ENCODE results near the gene PTDSS2.
"Not testable (repeated sequence)": the region's sequence is repeated elsewhere in the genome, so short reads cannot be mapped to it uniquely, and the experiment has no call there.

Gene PTDSS2

DNA sequence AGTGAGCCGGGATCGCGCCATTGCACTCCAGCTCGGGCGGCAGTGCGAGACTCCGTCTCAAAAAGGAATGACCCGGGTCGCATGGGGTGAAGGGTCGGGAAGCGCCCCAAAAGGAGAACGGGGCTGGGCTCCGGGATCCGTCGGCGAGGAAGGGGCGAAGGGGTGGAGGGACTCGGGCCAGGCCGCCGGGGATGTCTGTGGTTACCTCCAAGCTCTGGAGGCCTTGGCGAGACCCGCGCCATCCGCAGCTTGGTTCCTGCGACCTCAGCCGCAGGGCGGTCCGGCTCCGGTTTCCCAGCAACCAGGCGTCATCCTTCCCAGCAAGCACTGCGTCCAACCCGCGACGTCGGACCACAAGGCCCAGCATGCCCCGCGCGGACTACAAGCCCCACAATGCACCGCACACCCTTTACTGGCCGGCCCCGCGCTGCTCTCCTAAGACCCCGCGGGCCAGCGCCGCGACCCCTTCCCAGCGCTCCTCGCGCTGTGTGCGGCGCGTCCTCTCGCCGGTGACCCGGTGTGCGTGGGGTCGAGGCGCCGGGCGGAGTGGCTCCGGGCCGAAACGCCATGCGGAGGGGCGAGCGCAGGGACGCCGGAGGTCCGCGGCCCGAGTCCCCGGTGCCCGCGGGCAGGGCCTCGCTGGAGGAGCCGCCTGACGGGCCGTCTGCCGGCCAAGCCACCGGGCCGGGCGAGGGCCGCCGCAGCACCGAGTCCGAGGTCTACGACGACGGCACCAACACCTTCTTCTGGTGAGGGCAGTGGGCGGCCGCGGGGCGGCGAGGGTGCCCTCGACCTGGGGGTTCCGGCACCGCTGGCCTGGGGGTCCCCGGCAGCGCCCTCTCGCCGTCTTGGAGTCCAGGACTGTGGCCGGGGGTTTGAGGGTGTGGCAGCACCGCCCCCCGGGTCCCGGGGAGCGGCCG is at the start of gene PTDSS2:
Gene PTDSS2, plus strand, starts transcription at position 391 of the 920 bp plus-strand sequence. Its CDS starts 177 bp downstream, at position 568.
- Histone ChIP-seq H3K9ac (ENCODE audit: low read length) (peak within 1 kb of the TSS; percentile 72), H3K9me3 (ENCODE audit: control insufficient read depth, low read length) (no peaks in the 10 kb centered on the region), H3K36me3 (ENCODE audit: control insufficient read depth, insufficient read depth, low read length) (no peaks in the 10 kb centered on the region), H3K4me3 (ENCODE audit: low read length) (peak within 1 kb of the TSS; percentile 67), H3K4me1 (ENCODE audit: control insufficient read depth, insufficient read depth, low read length) (peaks cover 35% of the 10 kb centered on the region), H3K27me3 (ENCODE audit: control insufficient read depth, insufficient read depth, low read length) (no peaks in the 10 kb centered on the region)

DNA sequence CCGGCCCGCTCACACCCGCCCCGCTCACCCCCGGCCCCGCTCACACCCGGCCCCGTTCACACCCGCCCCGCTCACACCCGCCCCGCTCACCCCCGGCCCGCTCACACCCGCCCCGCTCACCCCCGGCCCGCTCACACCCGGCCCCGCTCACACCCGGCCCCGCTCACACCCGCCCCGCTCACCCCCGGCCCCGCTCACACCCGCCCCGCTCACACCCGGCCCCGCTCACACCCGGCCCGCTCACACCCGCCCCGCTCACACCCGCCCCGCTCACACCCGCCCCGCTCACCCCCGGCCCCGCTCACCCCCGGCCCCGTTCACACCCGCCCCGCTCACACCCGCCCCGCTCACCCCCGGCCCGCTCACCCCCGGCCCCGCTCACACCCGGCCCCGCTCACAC is 48.9 kb upstream of the PTDSS2 start:
- not testable (repeated sequence) for H3K36me3 ChIP-seq (ENCODE audit: control insufficient read depth, insufficient read depth, low read length); H3K9ac ChIP-seq (ENCODE audit: low read length); H3K4me3 ChIP-seq (ENCODE audit: low read length); H3K4me1 ChIP-seq (ENCODE audit: control insufficient read depth, insufficient read depth, low read length); H3K9me3 ChIP-seq (ENCODE audit: control insufficient read depth, low read length); H3K27me3 ChIP-seq (ENCODE audit: control insufficient read depth, insufficient read depth, low read length)

DNA sequence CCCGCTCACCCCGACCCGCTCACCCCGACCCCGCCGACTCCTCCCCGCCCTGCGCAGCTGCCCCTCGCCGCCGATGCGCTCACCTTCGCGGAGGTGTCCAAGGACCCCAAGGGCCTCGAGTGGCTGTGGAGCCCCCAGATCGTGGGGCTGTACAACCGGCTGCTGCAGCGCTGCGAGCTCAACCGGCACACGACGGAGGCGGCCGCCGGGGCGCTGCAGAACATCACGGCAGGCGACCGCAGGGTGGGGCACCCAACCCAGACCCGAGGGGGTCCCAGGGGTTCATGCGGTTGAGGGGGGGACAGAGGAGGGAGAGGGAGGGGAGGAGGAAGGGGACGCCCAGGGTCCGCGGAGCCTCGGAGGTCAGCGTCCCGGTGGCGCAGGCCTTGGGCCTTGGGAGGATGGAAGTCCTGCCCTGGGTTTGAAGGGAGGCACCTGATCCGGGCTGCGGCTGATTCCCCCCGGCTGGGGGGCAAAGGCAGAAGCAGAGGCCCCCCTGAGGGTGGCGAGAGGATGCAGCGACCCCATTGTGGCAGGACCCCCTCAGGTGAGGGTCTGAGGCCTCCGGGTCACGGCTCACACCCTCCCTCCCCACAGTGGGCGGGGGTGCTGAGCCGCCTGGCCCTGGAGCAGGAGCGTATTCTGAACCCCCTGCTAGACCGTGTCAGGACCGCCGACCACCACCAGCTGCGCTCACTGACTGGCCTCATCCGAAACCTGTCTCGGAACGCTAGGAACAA is 46.9 kb upstream of the PTDSS2 start:
- peaks cover 11% of the 10 kb centered on the region for H3K4me1 ChIP-seq (ENCODE audit: control insufficient read depth, insufficient read depth, low read length)
- H3K36me3 ChIP-seq (ENCODE audit: control insufficient read depth, insufficient read depth, low read length) = no peaks in the 10 kb centered on the region
- H3K9ac ChIP-seq (ENCODE audit: low read length) = no peak overlapping the region
- H3K9me3 ChIP-seq (ENCODE audit: control insufficient read depth, low read length) = no peaks in the 10 kb centered on the region
- H3K27me3 ChIP-seq (ENCODE audit: control insufficient read depth, insufficient read depth, low read length) = no peaks in the 10 kb centered on the region
- H3K4me3 ChIP-seq (ENCODE audit: low read length) = no peak overlapping the region

DNA sequence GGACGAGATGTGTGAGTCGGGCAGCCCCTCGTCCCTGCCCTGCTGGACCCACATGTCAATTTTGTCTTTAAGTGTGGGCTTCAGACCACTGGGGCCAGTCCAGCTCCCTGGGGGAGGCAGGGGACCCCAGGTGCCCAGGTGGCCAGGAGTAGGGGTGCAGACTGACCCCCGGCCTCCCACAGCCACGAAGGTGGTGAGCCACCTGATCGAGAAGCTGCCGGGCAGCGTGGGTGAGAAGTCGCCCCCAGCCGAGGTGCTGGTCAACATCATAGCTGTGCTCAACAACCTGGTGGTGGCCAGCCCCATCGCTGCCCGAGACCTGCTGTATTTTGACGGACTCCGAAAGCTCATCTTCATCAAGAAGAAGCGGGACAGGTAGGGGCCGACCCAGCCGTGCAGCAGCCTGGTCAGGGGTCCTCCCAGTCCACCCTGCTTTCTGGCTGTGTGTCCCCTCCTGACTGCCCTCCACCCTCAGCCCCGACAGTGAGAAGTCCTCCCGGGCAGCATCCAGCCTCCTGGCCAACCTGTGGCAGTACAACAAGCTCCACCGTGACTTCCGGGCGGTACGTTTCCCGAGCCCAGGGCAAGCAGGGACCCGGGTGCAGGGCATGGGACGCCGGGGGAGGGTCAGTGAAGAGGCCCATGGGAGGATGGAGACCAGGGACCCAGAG is 46.2 kb upstream of the PTDSS2 start:
- Histone ChIP-seq H3K4me1 (ENCODE audit: control insufficient read depth, insufficient read depth, low read length) (peaks cover 11% of the 10 kb centered on the region), H3K36me3 (ENCODE audit: control insufficient read depth, insufficient read depth, low read length) (no peaks in the 10 kb centered on the region), H3K9ac (ENCODE audit: low read length) (no peak overlapping the region), H3K27me3 (ENCODE audit: control insufficient read depth, insufficient read depth, low read length) (no peaks in the 10 kb centered on the region), H3K9me3 (ENCODE audit: control insufficient read depth, low read length) (no peaks in the 10 kb centered on the region), H3K4me3 (ENCODE audit: low read length) (no peak overlapping the region)

DNA sequence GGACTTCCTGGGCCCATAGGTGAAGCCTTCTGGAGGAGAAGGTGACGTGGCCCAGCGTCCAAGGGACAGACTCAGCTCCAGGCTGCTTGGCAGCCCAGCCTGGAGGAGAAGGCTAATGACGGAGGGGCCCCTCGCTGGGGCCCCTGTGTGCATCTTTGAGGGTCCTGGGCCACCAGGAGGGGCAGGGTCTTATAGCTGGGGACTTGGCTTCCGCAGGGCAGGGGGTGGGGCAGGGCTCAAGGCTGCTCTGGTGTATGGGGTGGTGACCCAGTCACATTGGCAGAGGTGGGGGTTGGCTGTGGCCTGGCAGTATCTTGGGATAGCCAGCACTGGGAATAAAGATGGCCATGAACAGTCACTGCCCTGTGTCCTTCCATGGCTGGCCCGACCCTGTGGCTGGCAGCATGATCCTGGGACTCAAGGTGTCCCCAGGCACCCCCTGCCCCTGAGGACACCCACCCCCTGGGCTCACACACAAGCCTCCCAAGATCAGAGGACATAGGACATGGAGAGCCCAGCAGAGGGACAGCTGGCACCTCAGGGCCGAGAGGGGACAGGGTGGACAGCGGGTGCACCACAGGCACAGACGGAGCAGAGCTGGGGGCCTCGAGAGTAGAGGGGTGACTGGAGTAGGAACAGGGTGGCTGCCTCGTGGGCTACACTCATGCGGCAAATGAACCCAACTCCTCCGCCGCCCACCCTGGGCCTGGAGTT is 45.4 kb upstream of the PTDSS2 start:
- no peak overlapping the region for H3K9ac ChIP-seq (ENCODE audit: low read length)
- H3K36me3 ChIP-seq (ENCODE audit: control insufficient read depth, insufficient read depth, low read length) = no peaks in the 10 kb centered on the region

DNA sequence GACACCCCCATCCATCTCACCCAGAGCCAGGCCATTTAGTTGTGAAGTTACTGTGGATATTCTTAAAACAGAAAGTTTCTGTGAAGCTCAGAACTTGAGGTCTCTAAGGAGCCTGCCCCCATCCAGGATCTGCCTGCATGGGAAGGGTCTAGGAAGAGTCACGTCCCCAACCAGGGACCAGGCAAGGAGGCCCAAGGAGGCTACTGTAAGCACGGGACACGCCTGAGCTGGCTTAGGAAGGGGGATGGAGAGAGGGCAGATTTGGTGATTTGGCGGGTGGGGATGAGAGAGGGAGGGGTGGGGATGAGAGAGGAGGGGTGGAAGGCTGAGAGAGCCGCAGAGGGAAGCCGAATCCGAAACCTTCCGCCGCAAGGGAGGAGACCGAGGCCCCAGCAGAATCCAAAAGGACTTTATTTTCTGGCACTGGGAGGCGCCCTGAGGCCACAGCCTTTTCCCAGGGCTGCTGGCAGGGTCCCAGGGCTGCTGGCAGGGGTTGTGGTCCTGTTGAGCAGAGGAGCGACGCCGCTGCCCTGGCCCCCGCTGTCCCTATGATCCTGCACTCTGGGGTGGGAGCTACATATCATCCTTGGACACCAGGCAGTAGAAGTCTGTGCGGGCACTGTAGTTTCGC is 44.6 kb upstream of the PTDSS2 start:
- Histone ChIP-seq H3K36me3 (ENCODE audit: control insufficient read depth, insufficient read depth, low read length) (no peaks in the 10 kb centered on the region), H3K9ac (ENCODE audit: low read length) (no peak overlapping the region), H3K9me3 (ENCODE audit: control insufficient read depth, low read length) (no peaks in the 10 kb centered on the region), H3K27me3 (ENCODE audit: control insufficient read depth, insufficient read depth, low read length) (no peaks in the 10 kb centered on the region), H3K4me3 (ENCODE audit: low read length) (no peak overlapping the region), H3K4me1 (ENCODE audit: control insufficient read depth, insufficient read depth, low read length) (peaks cover 11% of the 10 kb centered on the region)

More for the DNA sequence above, 45.4 kb upstream of the PTDSS2 start:
- Histone ChIP-seq H3K4me1 (ENCODE audit: control insufficient read depth, insufficient read depth, low read length) (peaks cover 11% of the 10 kb centered on the region), H3K27me3 (ENCODE audit: control insufficient read depth, insufficient read depth, low read length) (no peaks in the 10 kb centered on the region), H3K9me3 (ENCODE audit: control insufficient read depth, low read length) (no peaks in the 10 kb centered on the region), H3K4me3 (ENCODE audit: low read length) (no peak overlapping the region)

DNA sequence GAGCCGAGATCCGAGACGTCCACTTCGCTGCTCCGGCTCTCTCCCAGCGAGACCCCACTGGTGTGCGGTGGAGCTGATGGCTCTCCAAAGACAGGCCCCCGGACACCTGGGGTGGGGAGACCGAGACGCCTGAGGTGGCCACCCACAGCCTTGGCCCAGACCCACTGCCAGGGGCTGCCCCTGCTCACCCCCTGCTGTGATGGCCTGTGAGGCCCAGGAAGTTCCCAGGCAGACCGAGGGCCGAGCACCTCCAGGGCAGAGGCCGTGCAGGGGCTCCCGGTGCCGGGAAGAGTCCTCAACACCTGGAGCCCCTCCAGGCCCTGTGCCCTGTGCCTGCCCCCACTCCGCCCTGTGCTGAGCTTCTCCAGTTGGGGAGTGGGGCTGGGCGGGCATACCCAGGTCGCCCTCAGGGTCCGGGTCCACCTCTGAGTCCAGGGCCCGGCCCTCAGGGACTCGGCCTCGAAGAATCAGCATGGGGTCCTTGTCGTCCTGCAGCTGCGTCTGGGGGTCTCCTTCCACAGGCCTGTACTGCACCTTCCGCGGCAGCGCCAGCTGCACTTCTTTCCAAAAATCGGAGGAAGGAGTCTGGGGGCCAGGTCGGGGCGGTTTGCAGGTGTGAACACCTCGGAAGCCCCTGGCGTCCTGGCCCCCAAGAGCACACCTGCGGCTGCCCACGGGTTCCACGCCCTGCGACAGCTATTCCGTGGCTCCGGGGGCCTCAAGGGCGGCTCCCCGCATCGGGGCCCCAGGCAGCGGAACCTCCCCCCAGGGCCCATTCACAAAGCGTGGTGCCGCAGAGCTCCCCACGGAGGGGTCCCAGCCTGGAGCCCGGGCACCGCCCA is 43.9 kb upstream of the PTDSS2 start:
- Histone ChIP-seq H3K9ac (ENCODE audit: low read length) (peak overlapping the region; percentile 31), H3K4me1 (ENCODE audit: control insufficient read depth, insufficient read depth, low read length) (peaks cover 11% of the 10 kb centered on the region), H3K27me3 (ENCODE audit: control insufficient read depth, insufficient read depth, low read length) (no peaks in the 10 kb centered on the region), H3K36me3 (ENCODE audit: control insufficient read depth, insufficient read depth, low read length) (no peaks in the 10 kb centered on the region), H3K9me3 (ENCODE audit: control insufficient read depth, low read length) (no peaks in the 10 kb centered on the region), H3K4me3 (ENCODE audit: low read length) (peak overlapping the region; percentile 14)

DNA sequence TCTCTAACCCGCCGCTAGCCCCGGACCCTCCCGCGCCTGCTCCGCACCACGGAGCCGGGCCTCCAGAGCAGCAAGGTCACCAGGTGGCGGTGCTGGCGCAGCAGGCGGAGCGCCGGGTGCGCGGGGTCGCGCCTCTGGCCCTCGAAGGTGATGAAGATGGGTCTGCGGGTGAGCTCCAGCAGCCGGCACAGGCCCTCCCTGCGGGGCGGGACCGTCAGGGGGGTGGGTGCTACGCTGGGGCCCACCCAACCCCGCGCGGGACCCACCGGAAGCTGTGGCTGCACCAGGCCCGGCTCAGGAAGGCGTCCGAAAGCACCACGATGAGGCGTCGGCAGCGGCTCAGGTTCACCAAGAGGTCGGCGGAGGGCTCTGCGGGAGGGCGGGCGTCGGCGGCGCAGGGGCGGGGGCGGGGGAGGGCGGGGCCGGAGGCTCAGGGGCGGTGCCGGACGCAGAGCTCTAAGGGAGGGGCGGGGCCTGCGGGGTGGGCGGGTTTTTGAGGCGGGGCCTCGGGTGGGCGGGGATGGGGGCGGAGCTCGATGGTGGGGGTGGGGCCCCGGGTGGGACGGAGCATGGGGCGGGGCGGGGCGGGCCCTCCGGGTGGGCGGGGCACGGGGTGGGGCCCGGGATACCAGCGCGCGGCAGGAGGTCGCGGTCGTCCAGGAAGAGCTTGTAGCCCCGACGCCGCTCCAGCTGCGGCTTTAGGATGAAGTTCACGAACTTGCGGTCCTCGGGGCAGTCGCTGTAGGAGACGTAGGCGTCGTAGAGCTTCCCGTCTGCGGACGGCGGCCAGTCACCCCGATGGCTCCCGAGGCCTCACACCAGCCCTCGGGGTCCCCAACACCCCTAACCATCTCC is 43.1 kb upstream of the PTDSS2 start:
- H3K4me1 ChIP-seq (ENCODE audit: control insufficient read depth, insufficient read depth, low read length) = peaks cover 11% of the 10 kb centered on the region
- no peaks in the 10 kb centered on the region for H3K9me3 ChIP-seq (ENCODE audit: control insufficient read depth, low read length)

DNA sequence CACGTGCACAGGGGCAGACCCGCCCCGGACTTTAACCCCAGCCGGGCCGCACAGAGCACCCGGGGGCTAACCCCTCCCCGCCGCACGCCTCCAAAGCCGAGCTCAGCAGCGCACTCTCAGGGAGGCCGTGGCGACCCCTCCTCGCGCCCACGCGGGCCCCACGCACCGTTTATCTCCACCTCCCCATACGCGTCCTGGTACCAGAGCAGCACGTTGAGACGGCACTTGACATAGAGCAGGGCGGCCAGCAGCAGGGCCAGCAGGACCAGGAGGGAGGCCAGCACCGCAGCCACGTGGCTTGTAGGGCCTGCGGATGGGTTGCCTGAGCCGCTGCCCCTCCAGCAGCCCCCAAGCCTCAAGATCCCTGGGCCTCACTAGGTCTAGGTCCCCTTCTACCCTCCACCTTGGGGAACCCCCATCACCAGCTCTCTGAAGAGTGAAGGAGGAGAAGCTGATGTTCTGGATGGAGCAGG is 42.4 kb upstream of the PTDSS2 start:
- H3K4me3 ChIP-seq (ENCODE audit: low read length) = no peak overlapping the region
- no peaks in the 10 kb centered on the region for H3K27me3 ChIP-seq (ENCODE audit: control insufficient read depth, insufficient read depth, low read length)

More for the DNA sequence above, 43.1 kb upstream of the PTDSS2 start:
- no peaks in the 10 kb centered on the region for H3K36me3 ChIP-seq (ENCODE audit: control insufficient read depth, insufficient read depth, low read length)
- H3K27me3 ChIP-seq (ENCODE audit: control insufficient read depth, insufficient read depth, low read length) = no peaks in the 10 kb centered on the region
- H3K4me3 ChIP-seq (ENCODE audit: low read length) = peak overlapping the region; percentile 14
- H3K9ac ChIP-seq (ENCODE audit: low read length) = peak overlapping the region; percentile 31

More for the DNA sequence above, 42.4 kb upstream of the PTDSS2 start:
- peaks cover 11% of the 10 kb centered on the region for H3K4me1 ChIP-seq (ENCODE audit: control insufficient read depth, insufficient read depth, low read length)
- H3K9ac ChIP-seq (ENCODE audit: low read length) = no peak overlapping the region
- H3K36me3 ChIP-seq (ENCODE audit: control insufficient read depth, insufficient read depth, low read length) = no peaks in the 10 kb centered on the region
- H3K9me3 ChIP-seq (ENCODE audit: control insufficient read depth, low read length) = no peaks in the 10 kb centered on the region

Measured in mucosa of stomach (tissue), 1 donor.